ENCODE measurements around the gene USH1G. TPM values are rescaled to one million over a fixed set of nuclear protein-coding genes. Genes with fewer than 3 reads are reported as not detected.
A peak's percentile ranks its signal among the peaks of the same experiment; 100 is the strongest.

USH1G gene
- total RNA-seq, 1 donor from 2014 or later, result not detected

- no peak for DNase-seq (ENCODE audit: low spot score)
- ATAC-seq, result peak; percentile 30
Measured at GRCh38 chr17:74892013-74892841, 30.8 kb downstream of the USH1G start.

GRCh38 chr17:74890554-74890953, 32.5 kb downstream of the USH1G start:
- no peak for ATAC-seq
- intact Hi-C loops (cut with DNase I), result loop anchor here (5.0 kb wide), 1 partner anchor 933 kb away; no protein-coding TSS in a partner anchor

More at GRCh38 chr17:74892013-74892841, 30.8 kb downstream of the USH1G start:
- intact Hi-C loops (cut with DNase I), result loop anchor here (5.0 kb wide), 1 partner anchor 935 kb away; no protein-coding TSS in a partner anchor

GRCh38 chr17:74888469-74888868, 34.6 kb downstream of the USH1G start:
- ATAC-seq (no peak), DNase-seq (ENCODE audit: low spot score) (no peak)
- intact Hi-C loops (cut with DNase I), result no loop called here

More at GRCh38 chr17:74890554-74890953, 32.5 kb downstream of the USH1G start:
- DNase-seq (ENCODE audit: low spot score), result no peak

GRCh38 chr17:74883241-74883745, 39.8 kb downstream of the USH1G start:
- DNase-seq (ENCODE audit: low spot score) (no peak), ATAC-seq (no peak)
- intact Hi-C loops (cut with DNase I), result no loop called here

- no peak for DNase-seq (ENCODE audit: low spot score)
- ATAC-seq, result no peak
- intact Hi-C loops (cut with DNase I), result no loop called here
Measured at GRCh38 chr17:74882517-74883240, 40.4 kb downstream of the USH1G start.

- no peak for ATAC-seq
- intact Hi-C loops (cut with DNase I), result no loop called here
- no peak for DNase-seq (ENCODE audit: low spot score)
Measured at GRCh38 chr17:74881073-74881472, 42.0 kb downstream of the USH1G start.

GRCh38 chr17:74879308-74879707, 43.7 kb downstream of the USH1G start:
- DNase-seq (ENCODE audit: low spot score), result no peak
- intact Hi-C loops (cut with DNase I), result no loop called here
- no peak for ATAC-seq

GRCh38 chr17:74878658-74879057, 44.4 kb downstream of the USH1G start:
- intact Hi-C loops (cut with DNase I), result no loop called here
- ATAC-seq (no peak), DNase-seq (ENCODE audit: low spot score) (no peak)

GRCh38 chr17:74877592-74878548, 45.2 kb downstream of the USH1G start:
- no peak for DNase-seq (ENCODE audit: low spot score)
- intact Hi-C loops (cut with DNase I), result no loop called here
- ATAC-seq, result no peak

- DNase-seq (ENCODE audit: low spot score), result no peak
- no peak for ATAC-seq
- intact Hi-C loops (cut with DNase I), result no loop called here
Measured at GRCh38 chr17:74875977-74876593, 47.0 kb downstream of the USH1G start.

- DNase-seq (ENCODE audit: low spot score), result no peak
- intact Hi-C loops (cut with DNase I), result no loop called here
- no peak for ATAC-seq
Measured at GRCh38 chr17:74875155-74875976, 47.7 kb downstream of the USH1G start.

GRCh38 chr17:74874615-74875037, 48.4 kb downstream of the USH1G start:
- ATAC-seq, result no peak
- DNase-seq (ENCODE audit: low spot score), result no peak
- intact Hi-C loops (cut with DNase I), result no loop called here

- intact Hi-C loops (cut with DNase I), result no loop called here
- no peak for ATAC-seq
- no peak for DNase-seq (ENCODE audit: low spot score)
Measured at GRCh38 chr17:74873874-74874614, 49.0 kb downstream of the USH1G start.

GRCh38 chr17:74873037-74873873, 49.8 kb downstream of the USH1G start:
- DNase-seq (ENCODE audit: low spot score), result peak; percentile 100
- peak; percentile 98 for ATAC-seq
- intact Hi-C loops (cut with DNase I), result no loop called here

- intact Hi-C loops (cut with DNase I), result no loop called here
- DNase-seq (ENCODE audit: low spot score) (no peak), ATAC-seq (no peak)
Measured at GRCh38 chr17:74872313-74873036, 50.6 kb downstream of the USH1G start, which contains the start of gene FDXR. TSS of gene FDXR (minus strand) at chr17:74872994. CDS start at chr17:74872944, 50 bp downstream.

All from sciatic nerve (tissue), 2 donors.